Neural progenitor cell (in vitro differentiated cells): ENCODE data around the gene DEDD2. TPM values are rescaled to one million over a fixed set of nuclear protein-coding genes. Genes with fewer than 3 reads are reported as not detected.

Experiments used
- DNase-seq: peaks from one replicate; pipeline ENCODE4 v3.0.0-alpha.2; 2016; ENCODE audit warnings: low spot score
- H2AFZ ChIP-seq: fragments of 200-600 bp; sonication (generic); replicated peaks from 2 replicates; pipeline ENCODE4 v1.6.1; 2016; ENCODE audit warnings: antibody characterized with exemption
- H3F3A ChIP-seq: fragments of 200-600 bp; sonication (generic); 2 replicates; pipeline ENCODE4 v1.6.1; 2016; ENCODE audit warnings: antibody characterized with exemption, low read depth
- H3K27ac ChIP-seq: fragments of 200-600 bp; sonication (generic); 2 replicates; pipeline ENCODE4 v1.5.1; 2016; ENCODE audit warnings: mild to moderate bottlenecking
- H3K27me3 ChIP-seq: fragments of 200-600 bp; sonication (generic); 2 replicates; pipeline ENCODE4 v1.6.1; 2016; ENCODE audit warnings: mild to moderate bottlenecking, moderate library complexity
- H3K36me3 ChIP-seq: fragments of 200-600 bp; sonication (generic); 2 replicates; pipeline ENCODE4 v1.5.1; 2016
- H3K4me1 ChIP-seq: fragments of 200-600 bp; sonication (generic); 2 replicates; pipeline ENCODE4 v1.6.1; 2016; ENCODE audit warnings: mixed run types
- H3K4me2 ChIP-seq: fragments of 200-600 bp; sonication (generic); 2 replicates; pipeline ENCODE4 v1.6.1; 2016
- H3K4me3 ChIP-seq: fragments of 200-600 bp; sonication (generic); 2 replicates; pipeline ENCODE4 v1.5.1; 2016
- H3K79me2 ChIP-seq: fragments of 200-600 bp; sonication (generic); 2 replicates; pipeline ENCODE4 v1.6.1; 2016; ENCODE audit warnings: low read depth
- H3K9ac ChIP-seq: fragments of 200-600 bp; sonication (generic); 2 replicates; pipeline ENCODE4 v1.6.1; 2016
- H3K9me3 ChIP-seq: fragments of 200-600 bp; sonication (generic); 2 replicates; pipeline ENCODE4 v1.5.1; 2016; ENCODE audit warnings: low read depth
- H4K20me1 ChIP-seq: fragments of 200-600 bp; sonication (generic); 2 replicates; pipeline ENCODE4 v1.6.1; 2016; ENCODE audit warnings: low read depth
- H3K27ac Mint-ChIP-seq: 3 replicates; pipeline ENCODE4 v1.8.0; 2021; ENCODE audit warnings: mixed read lengths
- H3K27me3 Mint-ChIP-seq: 2 replicates; pipeline ENCODE4 v1.8.0; 2022; ENCODE audit warnings: low read depth, mild to moderate bottlenecking, inconsistent platforms, moderate library complexity, mixed read lengths; ENCODE audit not compliant: insufficient read depth
- H3K36me3 Mint-ChIP-seq: 3 replicates; pipeline ENCODE4 v1.8.0; 2021; ENCODE audit warnings: mixed read lengths
- H3K4me1 Mint-ChIP-seq: 3 replicates; pipeline ENCODE4 v1.8.0; 2021; ENCODE audit warnings: mixed read lengths
- H3K4me3 Mint-ChIP-seq: 3 replicates; pipeline ENCODE4 v1.8.0; 2021; ENCODE audit warnings: mild to moderate bottlenecking, moderate library complexity, mixed read lengths
- H3K9me3 Mint-ChIP-seq: 3 replicates; pipeline ENCODE4 v1.8.0; 2020; ENCODE audit warnings: mixed read lengths
- CTCF ChIP-seq: fragments of 200-600 bp; sonication (generic); IDR thresholded peaks from 2 replicates; pipeline ENCODE4 v1.5.1; 2017; ENCODE audit warnings: antibody characterized with exemption, mild to moderate bottlenecking
- EZH2 ChIP-seq: fragments of 200-600 bp; sonication (generic); IDR thresholded peaks from 2 replicates; pipeline ENCODE4 v1.6.1; 2017; ENCODE audit warnings: antibody characterized with exemption, mild to moderate bottlenecking, moderate library complexity
- EZH2phosphoT487 ChIP-seq: fragments of 200-600 bp; sonication (generic); IDR thresholded peaks from 2 replicates; pipeline ENCODE4 v1.6.1; 2017; ENCODE audit warnings: antibody characterized with exemption
- total RNA-seq: library from RNA; depleted of rRNA; stranded (reverse); fragments of >200 nt; gene quantifications from 2 replicates; pipeline ENCODE4 v1.2.3, GENCODE V29; 2015; ENCODE audit warnings: low replicate concordance

DEDD2 gene
- total RNA-seq, 1 donor from 2014 or later = 19.8 TPM

- no peak overlapping the region for H3K4me3 Mint-ChIP-seq
- no peaks in the 10 kb centered on the region for H3K4me1 Mint-ChIP-seq
- Histone ChIP-seq H3K27me3 (peaks cover 7% of the 10 kb centered on the region), H3K79me2 (no peaks in the 10 kb centered on the region), H3F3A (no peaks in the 10 kb centered on the region), H3K36me3 (no peaks in the 10 kb centered on the region), H3K9me3 (no peaks in the 10 kb centered on the region), H3K4me1 (no peaks in the 10 kb centered on the region), H3K27ac (no peak overlapping the region), H3K4me3 (no peak overlapping the region), H3K9ac (no peak overlapping the region), H2AFZ (no peak overlapping the region), H4K20me1 (no peaks in the 10 kb centered on the region), H3K4me2 (no peak overlapping the region)
- H3K36me3 Mint-ChIP-seq = peaks cover 6% of the 10 kb centered on the region
- H3K9me3 Mint-ChIP-seq = peaks cover 6% of the 10 kb centered on the region
- no peak for DNase-seq
- TF ChIP-seq EZH2 = no peak
- TF ChIP-seq EZH2phosphoT487 = no peak
- TF ChIP-seq CTCF = no peak
- H3K27me3 Mint-ChIP-seq = peaks cover 5% of the 10 kb centered on the region
- no peak overlapping the region for H3K27ac Mint-ChIP-seq
These were observed 25.6 kb downstream of the DEDD2 start for GRCh38 chr19:42191855-42192254.

GRCh38 chr19:42191330-42191729 lies 26.1 kb downstream of the DEDD2 start:
- no peak overlapping the region for H3K4me3 ChIP-seq
- H3K27me3 Mint-ChIP-seq = peaks cover 5% of the 10 kb centered on the region
- H3K4me1 ChIP-seq = no peaks in the 10 kb centered on the region
- no peak for TF ChIP-seq EZH2phosphoT487
- no peak for TF ChIP-seq CTCF
- no peak for TF ChIP-seq EZH2
- no peaks in the 10 kb centered on the region for H3K79me2 ChIP-seq
- H3K36me3 Mint-ChIP-seq = peaks cover 5% of the 10 kb centered on the region
- H2AFZ ChIP-seq = no peak overlapping the region
- H3K9me3 Mint-ChIP-seq = peaks cover 6% of the 10 kb centered on the region
- H4K20me1 ChIP-seq = no peaks in the 10 kb centered on the region
- no peak overlapping the region for H3K4me2 ChIP-seq
- H3K27ac Mint-ChIP-seq = no peak overlapping the region
- no peaks in the 10 kb centered on the region for H3F3A ChIP-seq
- H3K9me3 ChIP-seq = no peaks in the 10 kb centered on the region
- H3K9ac ChIP-seq = no peak overlapping the region
- peaks cover 10% of the 10 kb centered on the region for H3K27me3 ChIP-seq
- H3K4me1 Mint-ChIP-seq = no peaks in the 10 kb centered on the region
- H3K36me3 ChIP-seq = no peaks in the 10 kb centered on the region
- no peak for DNase-seq
- no peak overlapping the region for H3K27ac ChIP-seq
- H3K4me3 Mint-ChIP-seq = no peak overlapping the region

- Histone ChIP-seq H3K36me3 (no peaks in the 10 kb centered on the region), H3K27me3 (peaks cover 10% of the 10 kb centered on the region)
- no peak overlapping the region for H3K27ac Mint-ChIP-seq
These were observed 28.3 kb downstream of the DEDD2 start for GRCh38 chr19:42189133-42189532.

More at GRCh38 chr19:42189133-42189532, 28.3 kb downstream of the DEDD2 start:
- Mint-ChIP-seq H3K9me3 (peaks cover 6% of the 10 kb centered on the region), H3K36me3 (peaks cover 3% of the 10 kb centered on the region), H3K4me3 (no peak overlapping the region), H3K27me3 (peaks cover 12% of the 10 kb centered on the region), H3K4me1 (peaks cover 10% of the 10 kb centered on the region)
- no peak overlapping the region for H3K9ac ChIP-seq
- no peaks in the 10 kb centered on the region for H3K79me2 ChIP-seq
- DNase-seq = no peak
- H3K9me3 ChIP-seq = no peaks in the 10 kb centered on the region
- H3K4me2 ChIP-seq = no peak overlapping the region
- H3F3A ChIP-seq = no peaks in the 10 kb centered on the region
- H3K4me1 ChIP-seq = no peaks in the 10 kb centered on the region
- TF ChIP-seq EZH2phosphoT487 (no peak), EZH2 (no peak), CTCF (no peak)
- H3K4me3 ChIP-seq = no peak overlapping the region
- H4K20me1 ChIP-seq = no peaks in the 10 kb centered on the region
- H2AFZ ChIP-seq = no peak overlapping the region
- no peak overlapping the region for H3K27ac ChIP-seq
